Right renal pelvis (tissue), 4 donors: Measurements from ENCODE around the gene CHERP. TPM values are rescaled to one million over a fixed set of nuclear protein-coding genes. Genes with fewer than 3 reads are reported as not detected.
"Not testable (repeated sequence)": the region's sequence is repeated elsewhere in the genome, so short reads cannot be mapped to it uniquely, and the experiment has no call there.

Experiments used
- DNase-seq, 4 donors: peaks; one replicate each; pipeline ENCODE4 v3.0.0-alpha.2; 2013; ENCODE audit warnings: low read depth in 4 of 4, low spot score in 3 of 4, missing footprints in 1 of 4
- polyA plus RNA-seq, 4 donors: library from polyadenylated mRNA; unstranded; fragments of 120-200 nt; gene quantifications; one replicate each; pipeline ENCODE4 v1.2.1, GENCODE V29; 2013; ENCODE audit not compliant: insufficient read length in 4 of 4

Gene CHERP
- polyA plus RNA-seq, 4 donors = 35.5 to 49.4 (median 39.5) TPM

DNA sequence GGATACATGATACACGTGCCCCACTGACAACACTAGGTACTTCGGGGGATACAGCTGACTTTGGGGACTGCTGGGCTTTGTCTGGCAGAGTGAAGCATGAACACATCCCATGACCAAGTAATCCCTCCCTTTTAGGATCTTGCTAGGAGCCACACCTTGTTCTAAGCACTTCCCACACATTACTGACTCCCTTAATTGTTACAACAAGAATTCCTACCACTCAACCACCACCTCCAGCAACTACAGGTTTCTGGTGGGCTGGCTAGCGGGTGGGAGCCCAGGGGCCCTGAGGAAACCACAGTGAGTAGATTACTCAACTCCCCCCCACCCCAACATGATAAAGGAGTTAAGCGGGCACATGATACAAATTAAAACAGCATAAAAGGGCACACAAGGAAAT is 37.1 kb upstream of the CHERP start:
- no peak for DNase-seq

DNA sequence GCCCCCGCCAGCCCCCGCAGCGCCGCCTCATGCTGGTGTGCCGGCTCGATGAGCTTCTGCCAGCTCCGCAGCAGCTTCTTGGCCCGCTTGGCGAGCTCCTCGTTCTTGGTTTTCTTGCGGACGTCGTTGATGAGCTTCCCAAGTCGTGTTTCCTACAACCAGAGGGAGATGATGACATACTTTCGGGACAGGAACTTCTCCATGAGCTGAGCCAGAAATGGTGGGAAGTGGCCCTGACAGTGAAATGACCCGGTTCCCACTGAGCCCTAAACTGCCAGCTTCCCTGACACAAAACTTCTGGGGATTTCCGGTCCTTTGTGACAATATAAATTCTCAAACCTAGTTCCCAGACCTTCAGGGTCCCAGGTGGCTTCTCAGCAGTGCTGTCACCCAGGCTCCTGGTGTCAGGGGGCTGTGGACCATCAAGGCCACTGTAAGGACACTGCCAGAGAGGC is 35.3 kb upstream of the CHERP start:
- DNase-seq = no peak

DNA sequence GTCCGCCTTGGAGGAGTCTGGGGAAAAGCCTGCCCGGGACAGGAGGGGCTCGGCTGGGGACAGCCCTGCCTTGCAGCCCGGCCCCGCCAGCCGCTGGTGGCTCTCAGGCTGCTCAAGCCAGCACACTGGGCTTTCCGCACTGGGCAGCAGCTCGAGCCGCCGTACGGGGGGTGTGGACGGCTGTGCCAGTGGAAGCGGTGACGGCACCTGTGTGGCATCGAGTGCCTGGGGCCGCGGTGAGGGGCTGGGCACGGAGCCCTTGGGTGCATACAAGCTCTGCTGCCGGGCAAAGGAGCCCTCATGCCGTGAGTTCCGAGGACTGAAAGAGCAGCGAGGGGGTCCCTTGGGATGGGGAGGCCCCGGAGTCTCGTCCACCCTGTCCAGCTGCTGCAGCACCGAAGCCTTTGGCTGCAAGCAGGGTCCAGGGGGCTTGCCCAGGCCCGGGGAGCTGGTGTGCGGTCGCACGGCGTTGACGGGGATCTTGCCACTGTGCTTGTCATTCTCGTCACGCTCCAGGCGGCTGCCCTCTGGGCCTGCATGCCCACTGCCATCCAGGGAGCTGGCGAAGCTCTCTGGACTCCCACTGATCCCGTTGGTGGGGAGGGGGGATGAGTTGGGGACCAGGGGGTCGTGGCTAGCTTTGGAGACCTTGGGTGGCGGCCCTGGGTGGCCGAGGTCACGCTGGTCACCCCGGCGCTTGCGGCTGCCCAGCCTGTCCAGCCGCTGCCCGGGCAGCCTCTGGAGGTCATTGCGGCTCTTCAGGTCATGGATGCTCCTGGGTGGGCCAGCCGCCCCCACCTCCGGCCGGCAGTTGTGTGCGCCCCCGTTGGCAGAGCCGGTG is 34.7 kb upstream of the CHERP start:
- no peak for DNase-seq

DNA sequence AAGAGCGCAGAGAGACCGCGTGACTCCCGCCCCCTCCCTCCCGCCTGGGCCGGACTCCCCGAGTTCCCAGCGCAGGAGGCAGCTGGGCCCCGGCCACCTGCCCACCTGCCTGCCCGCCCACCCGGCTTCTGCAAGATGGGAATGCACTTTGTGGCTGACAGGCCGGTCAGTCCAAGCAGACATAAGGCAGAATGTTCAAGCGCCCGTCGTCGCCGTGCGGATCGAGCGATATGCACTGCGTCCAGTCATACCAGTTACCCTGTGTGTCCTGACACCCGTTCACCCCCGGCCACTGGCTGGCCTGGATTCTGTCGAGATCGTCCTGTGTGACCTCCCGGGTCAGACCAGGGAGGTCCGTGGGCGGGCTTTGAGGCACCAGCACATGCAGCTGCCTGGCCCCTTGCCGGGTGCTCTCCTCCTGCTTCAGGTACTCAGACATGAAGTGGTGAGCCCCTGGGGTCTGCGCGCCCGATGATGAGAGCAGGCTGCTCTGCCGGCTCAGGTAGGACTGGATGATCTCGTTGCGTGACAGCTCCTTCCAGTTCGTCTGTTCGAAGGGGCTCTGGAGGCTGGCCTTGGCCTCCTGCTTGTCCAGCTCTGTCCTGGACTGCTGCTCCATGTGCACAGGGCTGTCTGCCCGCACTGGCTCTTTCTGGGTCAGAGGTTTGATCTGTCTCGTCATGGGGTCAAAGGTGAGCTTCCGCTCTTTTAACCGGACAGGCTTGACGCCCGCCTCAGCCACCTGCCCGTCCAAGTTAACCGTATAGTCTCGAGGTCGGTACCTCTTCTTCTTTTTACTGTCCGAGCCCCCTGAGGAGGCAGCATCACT is 33.8 kb upstream of the CHERP start:
- DNase-seq = no peak

DNA sequence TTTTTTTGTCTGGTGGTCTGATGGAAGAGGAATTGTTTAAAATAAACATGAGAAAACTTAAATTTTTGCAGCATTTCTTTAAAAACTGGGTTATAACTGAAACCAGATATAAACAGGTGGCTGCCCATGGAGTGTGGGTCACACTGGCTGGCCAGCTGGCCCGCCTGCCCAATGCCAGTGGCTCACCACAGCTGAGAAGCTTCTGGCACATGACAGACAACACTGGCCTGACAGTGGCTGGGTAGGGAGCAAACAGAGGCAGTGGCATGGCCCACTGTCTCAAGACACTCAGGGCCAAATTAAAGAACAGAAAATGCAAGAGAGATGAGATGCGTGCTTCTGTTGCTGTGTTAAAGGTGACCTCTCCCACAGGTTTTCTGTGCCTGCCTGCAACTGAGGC is 33.0 kb upstream of the CHERP start:
- no peak for DNase-seq

DNA sequence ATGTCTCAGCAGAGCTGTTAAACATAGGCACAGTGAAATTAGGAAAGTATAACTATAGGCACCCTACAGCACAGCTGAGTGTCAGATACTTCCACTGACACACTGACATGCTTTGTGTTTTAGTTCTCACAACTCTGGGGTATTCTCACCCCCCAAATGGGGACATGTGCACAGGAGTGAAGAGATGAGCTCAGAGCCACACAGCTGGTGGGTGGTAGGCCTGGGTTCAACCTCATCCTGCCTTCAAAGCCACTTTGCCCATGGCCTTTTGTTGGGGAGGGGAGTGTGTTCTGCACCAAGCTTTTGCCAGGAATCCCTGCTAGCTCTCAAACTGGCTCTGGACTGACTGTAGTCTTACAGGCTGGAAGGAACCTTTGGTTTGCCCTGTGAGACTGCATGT is 31.7 kb upstream of the CHERP start:
- DNase-seq = no peak

DNA sequence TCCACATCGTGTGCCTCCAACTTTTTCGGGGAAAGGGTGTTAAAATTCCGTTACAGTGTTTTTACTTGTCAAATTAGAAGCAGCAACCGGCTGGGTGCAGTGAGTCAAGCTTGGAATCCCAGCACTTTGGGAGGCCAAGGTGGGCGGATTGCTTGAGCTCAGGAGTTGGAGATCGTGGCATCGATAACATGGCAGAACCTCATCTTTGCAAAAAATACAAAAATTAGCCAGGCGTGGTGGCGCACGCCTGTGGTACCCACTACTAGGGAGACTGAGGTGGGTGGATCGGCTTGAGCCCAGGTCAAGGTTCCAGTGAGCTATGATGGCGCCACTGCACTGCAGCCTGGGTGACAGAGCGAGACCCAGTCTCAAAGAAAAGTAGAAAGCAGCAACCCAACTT is 31.1 kb upstream of the CHERP start:
- DNase-seq = no peak

DNA sequence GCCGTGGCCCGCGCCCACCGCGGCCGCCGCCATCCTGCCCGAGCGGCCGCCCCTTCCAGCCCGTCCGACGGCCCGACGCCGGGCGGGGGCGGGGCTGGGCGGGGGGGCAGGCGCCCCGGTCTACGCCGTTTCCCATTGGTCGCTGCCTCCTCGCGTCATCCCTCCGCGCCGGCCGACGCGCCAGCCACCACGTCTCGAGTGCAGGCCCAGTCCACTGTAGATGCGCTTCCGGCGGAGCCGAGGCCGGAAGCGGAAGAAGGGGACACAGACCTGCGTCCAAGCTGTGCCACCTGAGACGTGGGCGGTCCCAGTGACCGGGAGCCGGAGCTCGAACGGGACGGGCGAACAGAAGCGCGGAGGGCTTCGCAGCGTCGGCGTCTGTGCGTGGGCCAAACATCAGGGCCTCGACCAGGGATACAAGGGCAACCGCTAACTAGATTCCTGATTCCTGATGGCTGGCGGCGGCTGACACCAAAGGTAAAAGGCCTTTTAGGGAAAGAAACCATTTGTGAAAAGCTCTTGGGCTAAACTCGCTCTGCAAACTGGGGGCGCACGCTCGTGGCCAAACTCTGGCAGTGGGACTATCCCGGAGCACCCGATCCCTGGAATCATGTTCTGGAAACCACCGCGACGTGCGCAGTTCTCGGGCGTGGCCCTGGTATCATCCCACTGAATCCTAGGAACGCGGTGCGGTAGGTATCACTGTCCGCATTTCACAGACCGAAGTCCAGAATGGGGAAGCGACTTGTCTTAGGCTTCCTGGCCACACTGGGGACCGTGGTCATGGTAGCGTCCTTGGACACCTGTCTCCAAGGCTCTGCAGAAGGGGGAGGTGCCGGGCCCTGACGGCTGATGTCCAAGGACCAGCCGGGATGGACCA is 30.3 kb upstream of the CHERP start, which contains the start of gene SLC35E1:
TSS of gene SLC35E1 (minus strand) at position 84 of the 880 bp plus-strand sequence. CDS start at position 33, 51 bp downstream.
- peak; percentile 91 to 93 (median 92) for DNase-seq

DNA sequence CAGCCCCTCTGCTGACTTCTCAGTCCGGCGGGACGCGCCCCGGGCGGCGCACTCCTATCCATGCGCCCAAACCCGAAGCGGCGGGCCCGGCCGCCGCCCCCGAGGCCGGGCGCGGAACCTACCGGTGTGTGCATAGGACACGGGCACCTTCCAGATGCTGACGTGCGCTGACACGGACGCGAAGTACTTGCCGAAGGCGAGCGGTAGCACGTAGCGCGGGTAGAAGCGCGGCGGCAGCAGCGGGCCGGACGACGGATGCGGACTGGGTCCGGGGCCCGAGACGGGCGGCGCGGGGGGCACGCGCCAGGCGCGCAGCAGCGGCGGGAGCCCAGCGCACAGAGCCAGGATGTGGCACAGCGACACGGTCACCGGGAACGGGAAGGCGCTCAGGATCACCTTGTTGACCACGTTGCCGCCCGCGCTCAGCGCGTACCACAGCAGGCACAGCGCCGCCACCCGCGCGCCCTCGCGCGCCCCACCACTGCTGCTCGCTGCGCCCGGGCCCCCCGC is 29.6 kb upstream of the CHERP start:
- no peak for DNase-seq

DNA sequence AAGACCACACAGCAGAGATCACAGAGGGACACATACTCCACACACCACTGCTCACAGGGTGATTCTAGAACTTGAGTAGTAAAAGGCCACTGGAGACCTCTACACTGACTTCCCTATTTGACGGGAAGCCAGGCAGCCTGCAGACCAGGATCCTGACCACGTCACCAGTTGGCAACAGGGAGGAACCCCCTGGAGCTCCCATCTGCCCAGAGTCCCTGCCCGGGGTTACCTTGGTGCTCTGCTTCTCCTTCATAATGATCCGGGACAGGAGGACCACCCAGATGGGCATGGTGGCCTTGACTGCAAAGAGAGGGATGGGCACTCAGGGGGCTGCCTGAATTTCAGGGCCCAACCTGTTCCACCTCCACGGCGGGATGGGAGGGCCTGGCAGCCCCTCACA is 29.0 kb upstream of the CHERP start:
- no peak for DNase-seq

DNA sequence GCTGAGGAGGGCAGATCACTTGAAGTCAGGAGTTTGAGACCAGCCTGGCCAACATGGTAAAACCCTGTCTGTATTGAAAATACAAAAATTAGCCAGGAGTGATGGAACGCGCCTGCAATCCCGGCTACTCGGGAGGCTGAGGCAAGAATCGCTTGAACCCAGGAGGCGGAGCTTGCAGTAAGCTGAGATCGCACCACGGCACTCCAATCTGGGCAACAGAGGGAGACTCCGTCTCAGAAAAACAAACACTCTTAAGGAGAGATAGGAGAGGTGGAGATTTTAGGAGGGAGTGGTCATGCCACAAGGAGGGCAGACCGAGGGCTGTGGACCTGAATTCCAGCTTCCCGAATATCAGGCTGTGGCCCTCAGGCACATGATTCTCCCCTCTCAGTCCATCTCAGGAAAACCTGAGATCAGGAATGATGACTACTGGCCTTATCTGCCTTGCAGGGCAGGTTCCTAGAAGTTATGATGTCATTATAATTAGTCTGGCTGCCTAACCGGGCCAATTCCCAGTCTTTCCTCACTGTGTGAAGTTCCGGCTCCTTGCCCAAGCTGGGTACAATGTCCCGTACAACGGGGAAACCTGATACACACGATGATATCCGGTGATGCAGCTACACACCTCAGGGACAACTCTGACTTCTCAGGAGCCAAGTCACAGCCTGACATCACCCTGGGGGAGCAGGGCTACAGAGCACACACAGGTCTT is 27.5 kb upstream of the CHERP start:
- DNase-seq = no peak

DNA sequence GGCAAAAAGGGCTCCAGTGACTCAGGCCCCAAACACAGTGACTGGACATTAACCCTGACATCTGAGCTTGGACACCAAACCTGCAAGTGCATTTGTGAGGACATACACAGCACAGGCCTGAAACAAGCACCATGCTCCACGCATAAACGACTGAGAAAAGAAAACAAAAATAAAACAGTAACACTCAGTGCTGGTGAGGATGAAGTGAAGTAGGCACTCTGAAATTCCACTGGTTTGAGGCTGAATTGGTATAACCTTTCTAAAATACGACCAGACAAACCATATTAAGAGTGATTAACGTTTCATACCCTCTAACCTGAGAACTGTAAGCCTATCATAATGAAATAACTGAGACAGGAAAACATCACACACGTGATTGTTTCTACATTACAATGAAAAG is 24.5 kb upstream of the CHERP start:
- no peak for DNase-seq

DNA sequence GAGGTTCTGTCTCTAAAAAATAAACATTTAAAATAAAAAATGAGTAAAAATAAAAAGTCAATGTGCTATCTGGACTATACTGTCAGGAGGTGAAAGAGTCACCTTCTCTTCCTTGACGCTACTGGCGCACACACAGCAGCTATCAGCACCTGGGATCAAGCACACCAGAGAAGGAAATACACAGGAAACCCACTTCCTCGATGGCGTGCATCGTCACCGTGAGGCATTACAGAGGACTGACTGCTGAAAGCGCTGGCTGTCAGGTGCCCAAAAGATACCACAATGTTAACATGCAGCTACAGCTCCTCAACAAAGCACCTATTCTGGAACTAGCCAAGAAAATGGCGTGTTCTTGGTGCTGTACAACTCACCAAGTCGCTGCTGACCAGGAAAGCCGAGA is 23.9 kb upstream of the CHERP start:
- DNase-seq = no peak

DNA sequence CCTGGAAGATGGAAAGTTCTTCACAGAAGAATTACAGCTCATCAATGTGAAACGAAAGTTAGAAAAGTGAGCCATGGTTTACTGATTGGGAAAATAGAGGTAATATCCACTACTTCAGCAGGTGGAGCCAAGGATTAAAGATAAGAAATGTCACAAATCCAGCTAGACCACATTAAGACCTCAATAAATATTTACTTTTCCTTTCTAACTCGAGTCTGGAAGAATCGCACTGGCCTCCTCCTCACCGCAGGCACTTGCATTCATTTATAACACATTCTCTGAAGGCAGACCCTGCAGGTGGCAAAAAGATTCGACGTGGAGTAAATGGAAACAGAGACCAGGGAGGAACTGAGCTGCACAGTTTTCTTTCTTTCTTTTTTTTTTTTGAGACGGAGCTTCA is 22.6 kb upstream of the CHERP start:
- DNase-seq = no peak

DNA sequence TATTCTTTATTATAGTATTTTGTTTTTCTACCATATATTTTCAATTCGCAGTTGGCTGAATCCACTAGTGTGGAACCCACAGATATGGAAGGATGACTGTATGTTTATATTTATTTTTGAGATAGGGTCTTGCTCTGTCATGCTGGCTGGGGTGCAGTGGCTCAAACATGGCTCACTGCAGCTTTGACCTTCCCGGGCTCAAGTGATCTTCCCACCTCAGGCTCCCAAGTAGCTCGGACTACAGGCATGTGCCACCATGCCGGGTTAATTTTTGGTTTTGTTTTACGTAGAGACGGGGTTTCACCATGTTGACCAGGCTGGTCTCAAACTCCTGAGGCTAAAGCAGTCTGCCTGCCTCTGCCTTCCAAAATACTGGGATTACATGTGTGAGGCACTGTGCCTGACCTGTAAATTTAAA is 20.4 kb upstream of the CHERP start:
- no peak for DNase-seq

DNA sequence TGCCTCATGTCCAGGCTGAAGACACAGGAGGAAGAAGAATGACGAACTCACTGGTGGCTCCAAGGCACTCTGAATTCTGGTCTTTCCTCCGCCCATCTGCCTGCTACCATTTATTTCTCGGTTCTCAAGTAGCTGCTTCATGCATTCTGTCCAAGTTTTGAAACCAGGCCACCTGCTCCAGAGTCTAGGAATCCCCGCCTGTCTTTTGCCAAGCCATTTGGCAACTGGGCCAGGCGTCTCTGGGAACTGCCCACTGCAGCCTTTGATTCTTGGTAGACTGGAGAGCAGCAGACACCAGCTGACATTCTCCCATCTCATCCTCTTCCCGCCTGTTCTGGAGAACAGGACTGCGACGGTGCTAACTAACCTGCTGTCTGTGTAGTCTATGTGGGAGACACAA is 19.1 kb upstream of the CHERP start:
- DNase-seq = no peak

DNA sequence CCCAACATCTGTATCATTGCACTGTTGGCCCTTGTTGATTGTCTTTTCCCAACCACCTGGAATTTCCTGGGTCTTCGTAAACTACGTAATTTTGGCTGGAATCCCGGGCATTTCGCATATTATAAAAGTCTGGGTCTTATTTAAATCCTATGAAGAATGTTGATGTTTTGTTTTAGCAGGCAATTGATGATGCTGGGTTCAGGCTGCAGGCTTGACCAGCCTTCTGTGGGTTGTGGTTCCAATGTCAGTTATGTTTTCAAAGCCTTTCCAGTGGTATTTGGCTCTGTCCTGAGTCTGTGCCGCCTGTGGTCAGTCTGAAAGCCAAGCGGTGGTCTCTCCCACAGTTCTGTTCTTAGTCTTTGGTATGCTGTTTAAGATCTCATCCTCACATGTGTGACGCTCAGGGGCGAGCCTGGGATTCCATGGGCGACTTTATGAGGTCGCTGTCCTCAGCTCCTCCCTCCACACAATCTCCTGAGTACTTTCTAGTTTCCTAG is 17.6 kb upstream of the CHERP start:
- DNase-seq = no peak

DNA sequence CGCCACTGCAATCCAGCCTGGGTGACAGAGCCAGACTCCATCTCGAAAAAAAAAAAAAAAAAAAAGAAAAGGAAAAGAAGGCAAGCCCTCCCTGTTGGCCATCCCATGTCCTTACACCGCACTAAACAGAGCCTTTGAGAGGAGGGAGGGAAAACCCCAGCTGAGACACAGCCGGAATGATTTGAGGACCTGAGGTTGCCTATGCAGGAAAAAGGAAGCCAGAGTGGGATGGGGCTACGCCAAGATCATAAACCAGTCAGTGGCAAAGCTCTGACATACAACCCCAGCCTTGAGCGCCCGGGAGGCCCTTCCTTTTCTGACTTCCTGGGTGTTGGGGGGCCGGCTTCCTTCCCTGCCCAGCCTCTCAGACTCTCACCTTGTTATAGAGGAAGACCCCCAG is 12.5 kb upstream of the CHERP start:
- DNase-seq = no peak

DNA sequence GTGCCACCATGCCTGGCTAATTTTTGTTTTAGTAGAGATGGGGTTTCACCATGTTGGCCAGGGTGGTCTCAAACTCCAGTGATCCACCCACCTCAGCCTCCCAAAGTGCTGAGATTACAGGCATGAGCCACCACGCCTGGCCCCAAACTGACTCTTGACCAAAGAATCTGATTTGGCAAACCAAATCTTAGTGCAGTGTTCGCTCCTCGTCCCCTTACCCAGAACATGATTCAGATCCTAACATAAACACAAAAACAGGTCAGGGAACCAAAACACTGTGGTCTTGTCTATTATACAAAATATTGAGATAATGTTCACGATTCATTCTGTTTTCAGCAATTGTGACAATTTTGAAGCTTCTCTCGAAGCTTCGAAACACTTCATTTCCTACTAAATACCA is 9.7 kb upstream of the CHERP start:
- not testable (repeated sequence) for DNase-seq

DNA sequence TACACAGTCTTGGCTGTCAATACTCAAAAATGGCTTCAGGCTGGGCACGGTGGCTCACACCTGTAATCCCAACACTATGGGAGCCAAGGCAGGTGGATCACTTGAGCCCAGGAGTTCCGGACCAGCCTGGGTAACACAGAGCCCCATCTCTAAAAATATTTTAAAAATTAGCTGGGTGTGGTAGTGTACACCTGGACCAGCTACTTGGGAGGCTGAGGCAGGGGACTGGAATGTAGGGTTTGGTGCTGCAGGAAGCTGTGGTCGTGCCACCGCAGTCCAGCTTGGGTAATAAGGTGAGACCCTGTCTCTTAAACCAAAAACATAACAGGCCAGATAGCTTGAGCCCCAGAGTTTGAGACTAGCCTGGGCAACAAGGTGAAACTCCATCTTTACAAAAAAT is 6.7 kb upstream of the CHERP start:
- DNase-seq = no peak
